Measurements from ENCODE around the gene PHYHD1.

Gene PHYHD1

DNA sequence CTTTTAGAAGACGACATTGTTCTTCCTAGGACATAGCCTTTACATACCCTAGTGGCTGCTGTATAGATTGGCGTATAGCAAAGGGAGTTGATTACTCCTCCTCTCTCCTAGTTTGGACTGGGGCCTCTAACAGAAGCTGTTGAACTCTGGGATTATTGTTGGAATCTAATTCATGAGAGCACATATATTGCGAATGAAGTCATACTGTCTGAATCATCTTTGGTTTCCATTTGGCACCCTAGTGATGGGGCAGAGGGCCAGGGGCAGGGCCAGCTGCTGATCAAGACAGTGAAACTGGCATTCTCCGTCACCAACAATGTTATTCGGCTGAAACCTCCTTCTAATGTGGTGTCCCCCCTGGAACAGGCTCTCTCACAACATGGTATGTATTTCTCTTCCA lies 67.0 kb downstream of the PHYHD1 start:
- DNase-seq = no peak
